Measurements from ENCODE around the gene REG3A. TPM values are rescaled to one million over a fixed set of nuclear protein-coding genes. Genes with fewer than 3 reads are reported as not detected.

Gene REG3A
- total RNA-seq, 1 donor from 2014 or later: 4.0 TPM

- Mint-ChIP-seq H3K27ac (no peak overlapping the region), H3K4me3 (no peak overlapping the region), H3K4me1 (ENCODE audit: unreplicated experiment) (peaks cover 13% of the 10 kb centered on the region), H3K9me3 (peaks cover 5% of the 10 kb centered on the region), H3K36me3 (peaks cover 5% of the 10 kb centered on the region), H3K27me3 (peaks cover 5% of the 10 kb centered on the region)
- no peak for TF ChIP-seq CTCF (conservative IDR thresholded peaks at IDR 0.05)
- DNase-seq (ENCODE audit: extremely low spot score, unreplicated experiment): no peak
Observed at GRCh38 chr2:79181617-79182016, 22.1 kb upstream of the REG3A start.

- Mint-ChIP-seq H3K27me3 (peaks cover 3% of the 10 kb centered on the region), H3K27ac (no peak overlapping the region), H3K9me3 (peaks cover 5% of the 10 kb centered on the region), H3K4me3 (peak overlapping the region; percentile 10), H3K36me3 (peaks cover 5% of the 10 kb centered on the region), H3K4me1 (ENCODE audit: unreplicated experiment) (peaks cover 13% of the 10 kb centered on the region)
- TF ChIP-seq CTCF (conservative IDR thresholded peaks at IDR 0.05): no peak
- DNase-seq (ENCODE audit: extremely low spot score, unreplicated experiment): no peak
Observed at GRCh38 chr2:79180092-79180491, 20.5 kb upstream of the REG3A start.

GRCh38 chr2:79179036-79179435, 19.5 kb upstream of the REG3A start:
- H3K9me3 Mint-ChIP-seq: peaks cover 5% of the 10 kb centered on the region
- H3K36me3 Mint-ChIP-seq: peaks cover 5% of the 10 kb centered on the region
- H3K4me3 Mint-ChIP-seq: peak overlapping the region; percentile 29
- no peak for DNase-seq (ENCODE audit: extremely low spot score, unreplicated experiment)
- H3K4me1 Mint-ChIP-seq (ENCODE audit: unreplicated experiment): peaks cover 13% of the 10 kb centered on the region
- no peak overlapping the region for H3K27ac Mint-ChIP-seq
- no peak for TF ChIP-seq CTCF (conservative IDR thresholded peaks at IDR 0.05)
- peaks cover 3% of the 10 kb centered on the region for H3K27me3 Mint-ChIP-seq

- TF ChIP-seq CTCF (conservative IDR thresholded peaks at IDR 0.05): no peak
Observed at GRCh38 chr2:79178076-79178674, 18.6 kb upstream of the REG3A start.

GRCh38 chr2:79171348-79171958, 11.9 kb upstream of the REG3A start:
- Mint-ChIP-seq H3K4me3 (no peak overlapping the region), H3K36me3 (no peaks in the 10 kb centered on the region), H3K27me3 (peaks cover 3% of the 10 kb centered on the region), H3K9me3 (peaks cover 5% of the 10 kb centered on the region), H3K27ac (no peak overlapping the region), H3K4me1 (ENCODE audit: unreplicated experiment) (no peaks in the 10 kb centered on the region)
- DNase-seq (ENCODE audit: extremely low spot score, unreplicated experiment): no peak
- no peak for TF ChIP-seq CTCF (conservative IDR thresholded peaks at IDR 0.05)

More at GRCh38 chr2:79178076-79178674, 18.6 kb upstream of the REG3A start:
- no peak overlapping the region for H3K27ac Mint-ChIP-seq
- no peak overlapping the region for H3K4me3 Mint-ChIP-seq
- H3K9me3 Mint-ChIP-seq: peaks cover 5% of the 10 kb centered on the region
- peaks cover 13% of the 10 kb centered on the region for H3K4me1 Mint-ChIP-seq (ENCODE audit: unreplicated experiment)
- H3K36me3 Mint-ChIP-seq: peaks cover 5% of the 10 kb centered on the region
- no peak for DNase-seq (ENCODE audit: extremely low spot score, unreplicated experiment)
- H3K27me3 Mint-ChIP-seq: peaks cover 3% of the 10 kb centered on the region

All from type B pancreatic cell (in vitro differentiated cells).